HepG2 (cell line): ENCODE data around the gene CSMD2. TPM values are rescaled to one million over a fixed set of nuclear protein-coding genes. Genes with fewer than 3 reads are reported as not detected.

ENCODE experiments used
- ATAC-seq: fragments of 200-7000 bp; cut with Tn5 transposase; 3 replicates; pipeline ENCODE4 v1.9.1; 2020; ENCODE audit warnings: mild to moderate bottlenecking, moderate library complexity
- BruUV-seq: library from RNA; stranded (reverse); fragments of 400-500 nt; replicated peaks from 2 replicates; lab custom pipeline; 2021; lab: Mats Ljungman, UMichigan
- CTCF ChIA-PET: fragments of 300-600 bp; formaldehyde crosslinking; extraction: SDS; loops from one replicate; lab custom pipeline; 2021; ENCODE audit warnings: low total read pairs, inconsistent platforms, low intra/inter-chr PET ratio; lab: Yijun Ruan, JAX
- POLR2A ChIA-PET: fragments of 350-600 bp; sonication (Branson Sonifier 250); formaldehyde crosslinking; loops from one replicate; lab custom pipeline; 2020; ENCODE audit warnings: antibody characterized with exemption, inconsistent platforms; lab: Yijun Ruan, JAX
- DNase-seq: peaks from one replicate; pipeline ENCODE4 v3.0.0-alpha.2; 2015; ENCODE audit warnings: low spot score
- FAIRE-seq: peaks from 3 replicates; lab custom pipeline; 2011; peaks lifted over from hg19 to GRCh38; lab: Jason Lieb, UNC
- H2AFZ ChIP-seq: one replicate; pipeline ENCODE4 v1.6.1; 2011; ENCODE audit warnings: low read length, inconsistent platforms
- H3K27ac ChIP-seq: fragments of 300-600 bp; 3 replicates; pipeline ENCODE4 v1.8.0; 2011; ENCODE audit warnings: mixed run types, mild to moderate bottlenecking, mixed read lengths, low read length, inconsistent platforms; ENCODE audit not compliant: insufficient read depth; ENCODE audit errors: extremely low read length
- H3K27me3 ChIP-seq, 2 experiments: fragments of 200-600 bp in 1 of 2; 2 replicates in 1 of 2; 3 replicates in 1 of 2; pipeline versions ENCODE4 v1.6.0 to v1.8.0; 2011; ENCODE audit warnings: low read length in 2 of 2, mild to moderate bottlenecking in 2 of 2, moderate library complexity in 2 of 2, inconsistent platforms in 1 of 2; ENCODE audit not compliant: insufficient read depth in 2 of 2, control insufficient read depth in 1 of 2
- H3K36me3 ChIP-seq, 2 experiments: fragments of 200-600 bp in 1 of 2; replicated peaks in 1 of 2; 2 replicates in 1 of 2; 3 replicates in 1 of 2; pipeline versions ENCODE4 v1.5.1 to v1.8.0; 2011; ENCODE audit warnings: low read length in 2 of 2, inconsistent platforms in 1 of 2; ENCODE audit not compliant: insufficient read depth in 2 of 2, control insufficient read depth in 1 of 2
- H3K4me1 ChIP-seq: 2 replicates; pipeline ENCODE4 v1.5.1; 2012; ENCODE audit warnings: low read length, inconsistent platforms; ENCODE audit not compliant: insufficient read depth
- H3K4me2 ChIP-seq: 2 replicates; pipeline ENCODE4 v1.6.0; 2011; ENCODE audit warnings: low read depth, low read length, inconsistent platforms
- H3K4me3 ChIP-seq, 3 experiments: fragments of 200-600 bp in 1 of 3; sonication (generic), shearing (Covaris generic) in 1 of 3; replicated peaks in 1 of 3; 2 replicates each; pipeline ENCODE4 v1.5.1; 2011 to 2016; ENCODE audit warnings: low read length in 3 of 3, inconsistent platforms in 2 of 3, low read depth in 2 of 3, mild to moderate bottlenecking in 2 of 3, control low read depth in 1 of 3, mixed read lengths in 1 of 3; ENCODE audit not compliant: insufficient read depth in 1 of 3
- H3K79me2 ChIP-seq: one replicate; pipeline ENCODE4 v1.6.1; 2011; ENCODE audit warnings: low read length, inconsistent platforms; ENCODE audit not compliant: insufficient read depth
- H3K9ac ChIP-seq: 2 replicates; pipeline ENCODE4 v1.6.0; 2011; ENCODE audit warnings: mild to moderate bottlenecking, low read depth, low read length, inconsistent platforms; ENCODE audit not compliant: insufficient read depth
- H3K9me3 ChIP-seq: 2 replicates; pipeline ENCODE4 v1.5.1; 2012; ENCODE audit warnings: mild to moderate bottlenecking, low read length
- H4K20me1 ChIP-seq: 2 replicates; pipeline ENCODE4 v1.6.0; 2011; ENCODE audit warnings: inconsistent platforms, mild to moderate bottlenecking, low read length, moderate library complexity; ENCODE audit not compliant: insufficient read depth
- AKNA ChIP-seq: sonication (generic); formaldehyde crosslinking; IDR thresholded peaks from 2 replicates; pipeline ENCODE4 v1.4.0; 2020; ENCODE audit warnings: missing genetic modification reagents, borderline replicate concordance
- DMAP1 ChIP-seq: IDR thresholded peaks from 2 replicates; pipeline ENCODE4 v1.6.1; 2016
- FOXA1 ChIP-seq, 2 experiments: fragments of 450-650 bp in 1 of 2; sonication (generic) in 1 of 2; formaldehyde crosslinking in 1 of 2; IDR thresholded peaks; 2 replicates each; pipeline versions ENCODE4 v1.4.0 to v1.6.1; 2016 to 2020; ENCODE audit warnings: missing genetic modification reagents in 1 of 2
- HDAC1 ChIP-seq: sonication (generic); formaldehyde crosslinking; IDR thresholded peaks from 2 replicates; pipeline ENCODE4 v1.5.1; 2020; ENCODE audit warnings: mild to moderate bottlenecking, missing genetic modification reagents
- KIAA2018 ChIP-seq: sonication (generic); formaldehyde crosslinking; IDR thresholded peaks from 2 replicates; pipeline ENCODE4 v1.5.0; 2020; ENCODE audit warnings: mild to moderate bottlenecking, missing genetic modification reagents, borderline replicate concordance
- SMYD3 ChIP-seq: sonication (generic); formaldehyde crosslinking; IDR thresholded peaks from 2 replicates; pipeline ENCODE4 v1.8.1; 2023; ENCODE audit warnings: mild to moderate bottlenecking, missing genetic modification reagents
- ZBTB20 ChIP-seq: sonication (generic); formaldehyde crosslinking; IDR thresholded peaks from 2 replicates; pipeline ENCODE4 v1.8.1; 2023; ENCODE audit warnings: missing genetic modification reagents, low read depth, mild to moderate bottlenecking, borderline replicate concordance
- ZNF282 ChIP-seq: fragments of 450-650 bp; IDR thresholded peaks from 2 replicates; pipeline ENCODE4 v1.6.1; 2018; ENCODE audit not compliant: partially characterized antibody
- ZNF562 ChIP-seq: sonication (generic); formaldehyde crosslinking; IDR thresholded peaks from 2 replicates; pipeline ENCODE4 v1.8.0; 2022; ENCODE audit warnings: missing genetic modification reagents, borderline replicate concordance
- WGBS: methylation state at CpG from one replicate; pipeline ENCODE4 v1.1.6; 2017; ENCODE audit warnings: low lambda C conversion rate; 5-methylcytosine and 5-hydroxymethylcytosine counted together
- in situ Hi-C: cut with HindIII; loops from 2 replicates; pipeline ENCODE4 v1.10.0; 2017; ENCODE audit warnings: low pct_unique_long_range_greater_than_20kb; ENCODE audit not compliant: extremely low pct_ligation_motif_present
- intact Hi-C: fragments of 100-400 bp; cut with micrococcal nuclease; formaldehyde crosslinking; loops from one replicate; pipeline ENCODE4 v1.10.0; 2022; ENCODE audit not compliant: unreplicated experiment
- polyA plus RNA-seq, 8 experiments: library from polyadenylated mRNA; depleted of rRNA in 3 of 8; stranded (reverse) in 7 of 8; unstranded in 1 of 8; fragments of >200 nt; fragmentation: Illumina TruSeq in 4 of 8; extraction: Trizol in 4 of 8; gene quantifications; 2 replicates each; pipeline versions ENCODE4 v1.2.1 to v1.2.3, GENCODE V29; 2011 to 2016; ENCODE audit warnings: low read depth in 4 of 8, missing spikeins in 1 of 8, mixed read lengths in 1 of 8; ENCODE audit not compliant: insufficient read depth in 1 of 8
- total RNA-seq, 5 experiments: library from RNA; depleted of rRNA; stranded (reverse); fragments of >200 nt; fragmentation: Illumina TruSeq; extraction: Trizol; gene quantifications; 2 replicates each; pipeline ENCODE4 v1.2.3, GENCODE V29; 2016; ENCODE audit warnings: low read depth in 1 of 5

Gene CSMD2
- total and polyA plus RNA-seq, 2 of the 13 experiments (the other 11 are each of a cell fraction or from before 2014, with no cell fraction given) = not detected

- BruUV-seq = no TSS peak
- H3K36me3 ChIP-seq = no peaks in the 10 kb centered on the region
- in situ Hi-C loops = no loop called here
- H3K4me3 ChIP-seq = no peak overlapping the region
- H3K79me2 ChIP-seq = no peaks in the 10 kb centered on the region
- POLR2A ChIA-PET = no interaction called here
- WGBS = under 1% methylated on average over 7 of the region's 7 CpGs
- no peak for FAIRE-seq
- no peaks in the 10 kb centered on the region for H3K9me3 ChIP-seq
- peaks cover 0 to 6% of the 10 kb centered on the region in 2 experiments; a peak in 1 of 5 replicates for H3K27me3 ChIP-seq
- no peaks in the 10 kb centered on the region for H3K4me1 ChIP-seq
- H3K27ac ChIP-seq = no peak overlapping the region
- no peak overlapping the region for H2AFZ ChIP-seq
- no peak for DNase-seq
- no peak for ATAC-seq
- CTCF ChIA-PET = no interaction called here
- intact Hi-C loops = no loop called here
- no peak overlapping the region for H3K9ac ChIP-seq
- H3K4me2 ChIP-seq = no peak overlapping the region
- H4K20me1 ChIP-seq = no peaks in the 10 kb centered on the region
- TF ChIP-seq DMAP1 (CRISPR knock-in tag) (no peak), ZBTB20 (no peak), ZNF282 (no peak), FOXA1 (IDR thresholded peaks at IDR 0.05) (no peak), FOXA1 (CRISPR knock-in tag; IDR thresholded peaks at IDR 0.05) (no peak), ZNF562 (CRISPR knock-in tag) (no peak), KIAA2018 (CRISPR knock-in tag) (no peak), AKNA (CRISPR knock-in tag) (no peak), HDAC1 (no peak), SMYD3 (CRISPR knock-in tag) (no peak)
These were observed 449.7 kb downstream of the CSMD2 start for GRCh38 chr1:33715195-33715811.
